Keratinocyte (primary cell): ENCODE results near the gene DHFR. TPM values are rescaled to one million over a fixed set of nuclear protein-coding genes. Genes with fewer than 3 reads are reported as not detected.

Source experiments
- DNase-seq: peaks from one replicate; pipeline ENCODE4 v3.0.0-alpha.2; 2011; ENCODE audit warnings: low read depth, missing footprints, low spot score
- FAIRE-seq: peaks from 2 replicates; lab custom pipeline; 2011; peaks lifted over from hg19 to GRCh38; lab: Jason Lieb, UNC
- H2AFZ ChIP-seq: 2 replicates; pipeline ENCODE4 v1.6.0; 2012; ENCODE audit warnings: low read length, control low read depth, inconsistent platforms; ENCODE audit not compliant: control insufficient read depth
- H3K27ac ChIP-seq: 2 replicates; pipeline ENCODE4 v1.5.1; 2011; ENCODE audit warnings: low read length; ENCODE audit not compliant: control insufficient read depth, insufficient read depth
- H3K27me3 ChIP-seq: 3 replicates; pipeline ENCODE4 v1.6.0; 2011; ENCODE audit warnings: low read length; ENCODE audit not compliant: control insufficient read depth, insufficient read depth; ENCODE audit errors: extremely low read depth
- H3K36me3 ChIP-seq, 2 experiments: 2 replicates in 1 of 2; 3 replicates in 1 of 2; pipeline ENCODE4 v1.5.1; 2011; ENCODE audit warnings: low read length in 2 of 2, mild to moderate bottlenecking in 1 of 2; ENCODE audit not compliant: control insufficient read depth in 2 of 2, insufficient read depth in 2 of 2; ENCODE audit errors: extremely low read depth in 1 of 2
- H3K4me1 ChIP-seq: 3 replicates; pipeline ENCODE4 v1.5.1; 2011; ENCODE audit warnings: low read length; ENCODE audit not compliant: control insufficient read depth, insufficient read depth; ENCODE audit errors: extremely low read depth
- H3K4me2 ChIP-seq: 3 replicates; pipeline ENCODE4 v1.6.0; 2011; ENCODE audit warnings: low read depth, low read length; ENCODE audit not compliant: control insufficient read depth, insufficient read depth; ENCODE audit errors: extremely low read depth
- H3K4me3 ChIP-seq, 3 experiments: fragments of 200-600 bp in 1 of 3; sonication (generic) in 1 of 3; 2 replicates in 2 of 3; 3 replicates in 1 of 3; pipeline ENCODE4 v1.5.1; 2011 to 2016; ENCODE audit warnings: low read length in 3 of 3, mild to moderate bottlenecking in 3 of 3, control low read depth in 2 of 3, inconsistent platforms in 1 of 3, low read depth in 1 of 3, mixed read lengths in 1 of 3, mixed run types in 1 of 3, moderate library complexity in 1 of 3; ENCODE audit not compliant: control insufficient read depth in 2 of 3, insufficient read depth in 2 of 3; ENCODE audit errors: extremely low read depth in 1 of 3
- H3K79me2 ChIP-seq: 2 replicates; pipeline ENCODE4 v1.6.0; 2012; ENCODE audit warnings: low read length; ENCODE audit not compliant: control insufficient read depth, insufficient read depth
- H3K9ac ChIP-seq: 3 replicates; pipeline ENCODE4 v1.6.0; 2011; ENCODE audit warnings: low read length; ENCODE audit not compliant: control insufficient read depth, insufficient read depth; ENCODE audit errors: extremely low read depth
- H3K9me1 ChIP-seq: 3 replicates; pipeline ENCODE4 v1.6.0; 2011; ENCODE audit warnings: low read length; ENCODE audit not compliant: control insufficient read depth, insufficient read depth; ENCODE audit errors: extremely low read depth
- H3K9me3 ChIP-seq: 2 replicates; pipeline ENCODE4 v1.5.1; 2012; ENCODE audit warnings: low read depth, low read length; ENCODE audit not compliant: control insufficient read depth
- H4K20me1 ChIP-seq: 3 replicates; pipeline ENCODE4 v1.6.0; 2011; ENCODE audit warnings: low read length; ENCODE audit not compliant: control insufficient read depth, insufficient read depth; ENCODE audit errors: extremely low read depth
- CTCF ChIP-seq, 3 experiments: IDR thresholded peaks in 1 of 3; conservative IDR thresholded peaks in 1 of 3; optimal IDR thresholded peaks in 1 of 3; 2 replicates in 2 of 3; 3 replicates in 1 of 3; pipeline versions ENCODE3 to v1.5.1; 2011; ENCODE audit warnings: low read length in 3 of 3, mild to moderate bottlenecking in 3 of 3, moderate library complexity in 2 of 3, control low read depth in 1 of 3, inconsistent platforms in 1 of 3; ENCODE audit not compliant: insufficient read depth in 2 of 3; ENCODE audit errors: extremely low read depth in 1 of 3
- EZH2 ChIP-seq: IDR thresholded peaks from one replicate; pipeline ENCODE4 v1.6.1; 2012; ENCODE audit warnings: inconsistent platforms, mild to moderate bottlenecking, low read length, moderate library complexity
- dilution Hi-C: fragments of 300-500 bp; cut with MboI; formaldehyde crosslinking; loops from one replicate; pipeline ENCODE4 v1.7.0; 2020; ENCODE audit warnings: low sequenced_read_pairs; ENCODE audit not compliant: extremely low pct_ligation_motif_present
- polyA plus RNA-seq, 5 experiments: library from polyadenylated mRNA; depleted of rRNA in 3 of 5; stranded (reverse) in 3 of 5; stranded (forward) in 1 of 5; unstranded in 1 of 5; fragments of >200 nt; gene quantifications; 1 replicate in 1 of 5; 2 replicates in 3 of 5; 3 replicates in 1 of 5; pipeline versions ENCODE4 v1.2.1 to v1.2.3, GENCODE V29; 2011 to 2012; ENCODE audit warnings: missing spikeins in 2 of 5, low read depth in 1 of 5, low replicate concordance in 1 of 5

DHFR gene
- polyA plus RNA-seq, 1 donor (not counting 4 experiments of a cell fraction or from before 2014, with no cell fraction given), result 19.7 TPM

- FAIRE-seq, result no peak
- Histone ChIP-seq H3K9me1 (no peaks in the 10 kb centered on the region), H2AFZ (no peak overlapping the region), H3K9me3 (no peaks in the 10 kb centered on the region), H3K36me3 (peaks cover 0 to 2% of the 10 kb centered on the region in 2 experiments), H3K27me3 (no peaks in the 10 kb centered on the region), H3K9ac (no peak overlapping the region), H3K79me2 (no peaks in the 10 kb centered on the region), H4K20me1 (no peaks in the 10 kb centered on the region), H3K4me1 (no peaks in the 10 kb centered on the region), H3K27ac (no peak overlapping the region), H3K4me3 (no peak overlapping the region), H3K4me2 (no peak overlapping the region)
- DNase-seq, result no peak
- dilution Hi-C loops, result no loop called here
- TF ChIP-seq EZH2 (no peak), CTCF (optimal IDR thresholded peaks at IDR 0.05 in 1 of 3, IDR thresholded peaks at IDR 0.05 in 1 of 3, conservative IDR thresholded peaks at IDR 0.05 in 1 of 3; ENCODE audit: extremely low read depth in 1 of 3, insufficient read depth in 2 of 3, low read length in 3 of 3) (no peak)
Observed at GRCh38 chr5:80625230-80625629, 29.6 kb downstream of the DHFR start.

GRCh38 chr5:80623999-80624398, 30.8 kb downstream of the DHFR start:
- no peaks in the 10 kb centered on the region for H3K9me1 ChIP-seq
- FAIRE-seq, result no peak

More at GRCh38 chr5:80623999-80624398, 30.8 kb downstream of the DHFR start:
- Histone ChIP-seq H3K4me2 (no peak overlapping the region), H3K27ac (no peak overlapping the region), H3K9ac (no peak overlapping the region), H2AFZ (no peak overlapping the region), H4K20me1 (no peaks in the 10 kb centered on the region), H3K4me1 (no peaks in the 10 kb centered on the region), H3K79me2 (no peaks in the 10 kb centered on the region), H3K4me3 (no peak overlapping the region), H3K9me3 (no peaks in the 10 kb centered on the region), H3K27me3 (no peaks in the 10 kb centered on the region), H3K36me3 (no peaks in the 10 kb centered on the region)
- no peak for TF ChIP-seq CTCF (optimal IDR thresholded peaks at IDR 0.05 in 1 of 3, IDR thresholded peaks at IDR 0.05 in 1 of 3, conservative IDR thresholded peaks at IDR 0.05 in 1 of 3; ENCODE audit: extremely low read depth in 1 of 3, insufficient read depth in 2 of 3, low read length in 3 of 3)
- TF ChIP-seq EZH2, result no peak
- dilution Hi-C loops, result no loop called here
- DNase-seq, result no peak
